Measurements from ENCODE around the gene STK26.
"Not testable (repeated sequence)": the region's sequence is repeated elsewhere in the genome, so short reads cannot be mapped to it uniquely, and the experiment has no call there.

- TF ChIP-seq MAX (IDR thresholded peaks at IDR 0.05); CTCF (IDR thresholded peaks at IDR 0.05; ENCODE audit: low read depth, low read length, missing input control): not testable (repeated sequence)
These were observed 75.6 kb downstream of the STK26 start for GRCh38 chrX:132098704-132099103.
